ES-I3 (cell line): ENCODE results near the gene APBA2.

Experiments used
- H3K36me3 ChIP-seq: 2 replicates; pipeline ENCODE4 v1.6.1; 2013; ENCODE audit warnings: mild to moderate bottlenecking, low read length, control low read depth, moderate library complexity; ENCODE audit not compliant: insufficient read depth
- H3K4me1 ChIP-seq: 2 replicates; pipeline ENCODE4 v1.6.1; 2013; ENCODE audit warnings: mild to moderate bottlenecking, control low read depth, low read length; ENCODE audit not compliant: insufficient read depth
- H3K9ac ChIP-seq: 2 replicates; pipeline ENCODE4 v1.6.1; 2013; ENCODE audit warnings: low read depth, mild to moderate bottlenecking, low read length, moderate library complexity
- H3K9me3 ChIP-seq: 2 replicates; pipeline ENCODE4 v1.6.1; 2013; ENCODE audit warnings: mild to moderate bottlenecking, low read length, moderate library complexity; ENCODE audit not compliant: control insufficient read depth, insufficient read depth

APBA2 gene

DNA sequence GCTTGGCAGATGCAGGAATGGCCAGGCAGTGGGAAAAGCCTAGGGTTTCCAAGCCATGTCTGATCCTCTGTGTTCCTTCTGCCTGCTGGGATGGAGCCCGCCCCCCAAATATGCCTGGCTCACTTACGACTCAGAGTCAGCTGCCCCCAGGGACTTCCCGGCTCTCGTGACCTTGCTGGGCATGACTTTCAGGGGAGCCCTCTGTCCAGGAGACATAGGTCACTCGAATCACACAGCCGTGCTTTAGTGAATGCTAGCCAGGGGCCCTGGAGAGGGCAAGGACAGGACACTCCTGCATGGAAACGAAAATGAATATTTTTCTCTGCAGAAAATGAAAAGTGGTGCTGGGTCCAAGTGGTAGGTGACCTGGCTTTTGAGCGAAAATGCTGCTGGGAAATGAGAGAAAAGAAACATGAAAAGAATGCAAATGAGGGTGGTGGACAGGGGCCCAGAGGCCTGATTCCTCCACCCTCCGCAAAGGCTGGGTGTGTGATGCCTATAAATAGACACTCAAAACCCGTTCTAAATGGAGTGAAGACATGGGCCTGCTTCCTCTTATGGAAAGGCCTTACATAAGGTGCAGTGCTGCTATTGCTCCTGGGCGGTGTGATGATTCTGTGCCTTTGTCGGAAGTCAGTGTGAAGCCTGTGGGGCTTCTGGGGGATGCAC lies 107.4 kb downstream of the APBA2 start:
- no peaks in the 10 kb centered on the region for H3K9me3 ChIP-seq
- H3K36me3 ChIP-seq, result no peaks in the 10 kb centered on the region

DNA sequence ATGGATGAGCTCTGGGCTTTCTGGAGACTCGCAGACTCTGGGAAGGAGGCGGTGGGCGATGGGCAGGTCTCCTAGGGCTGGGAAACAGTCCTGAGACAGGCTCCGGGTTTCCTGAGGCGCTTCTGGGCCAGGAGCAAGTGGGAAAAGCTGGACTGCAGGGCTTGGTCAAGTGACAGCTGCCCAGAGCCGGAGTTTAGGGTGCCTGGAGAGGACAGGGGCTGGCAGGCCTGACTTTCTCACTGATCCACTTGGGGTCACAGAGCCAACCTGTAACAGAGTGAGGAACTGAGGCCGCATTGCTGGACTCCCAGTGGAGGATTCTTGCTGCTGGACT lies 107.9 kb downstream of the APBA2 start:
- Histone ChIP-seq H3K9me3 (no peaks in the 10 kb centered on the region), H3K9ac (no peak overlapping the region), H3K36me3 (no peaks in the 10 kb centered on the region), H3K4me1 (peaks cover 24% of the 10 kb centered on the region)

More for the DNA sequence above, 107.4 kb downstream of the APBA2 start:
- Histone ChIP-seq H3K9ac (no peak overlapping the region), H3K4me1 (peaks cover 24% of the 10 kb centered on the region)

DNA sequence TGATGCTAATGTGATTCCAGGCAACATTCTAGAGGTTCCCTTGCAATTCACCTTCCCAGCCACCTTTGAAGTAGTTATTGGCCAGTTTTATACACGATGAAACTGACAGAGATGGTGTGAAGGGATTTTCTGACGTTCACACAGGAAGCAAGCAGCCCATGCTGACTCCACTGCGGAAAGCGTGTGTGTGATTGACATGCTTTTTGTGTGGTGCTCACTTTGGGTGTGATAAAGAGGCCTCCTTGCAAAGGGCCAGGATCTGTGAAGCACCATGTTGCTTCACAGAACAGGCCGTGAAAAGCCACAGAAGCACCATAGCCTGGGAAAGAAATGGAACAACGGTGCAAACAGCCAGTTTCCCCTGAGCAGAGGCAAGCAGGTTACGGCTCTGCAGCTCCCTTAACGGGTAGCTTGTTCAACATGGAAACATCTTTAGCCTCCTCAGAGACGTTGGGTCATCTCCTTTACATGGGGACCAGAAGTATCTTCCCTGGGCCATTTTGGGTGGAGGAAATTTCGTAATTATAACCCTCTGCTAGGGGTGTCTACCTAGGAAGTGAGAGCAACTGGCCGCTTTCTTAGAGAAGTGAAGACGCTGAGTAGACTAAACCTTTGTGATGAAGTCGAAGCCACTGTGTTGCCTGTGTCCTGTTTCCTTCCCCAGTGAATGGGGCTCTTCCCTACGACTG lies 108.5 kb downstream of the APBA2 start:
- Histone ChIP-seq H3K9me3 (no peaks in the 10 kb centered on the region), H3K36me3 (no peaks in the 10 kb centered on the region), H3K9ac (no peak overlapping the region), H3K4me1 (peaks cover 24% of the 10 kb centered on the region)

DNA sequence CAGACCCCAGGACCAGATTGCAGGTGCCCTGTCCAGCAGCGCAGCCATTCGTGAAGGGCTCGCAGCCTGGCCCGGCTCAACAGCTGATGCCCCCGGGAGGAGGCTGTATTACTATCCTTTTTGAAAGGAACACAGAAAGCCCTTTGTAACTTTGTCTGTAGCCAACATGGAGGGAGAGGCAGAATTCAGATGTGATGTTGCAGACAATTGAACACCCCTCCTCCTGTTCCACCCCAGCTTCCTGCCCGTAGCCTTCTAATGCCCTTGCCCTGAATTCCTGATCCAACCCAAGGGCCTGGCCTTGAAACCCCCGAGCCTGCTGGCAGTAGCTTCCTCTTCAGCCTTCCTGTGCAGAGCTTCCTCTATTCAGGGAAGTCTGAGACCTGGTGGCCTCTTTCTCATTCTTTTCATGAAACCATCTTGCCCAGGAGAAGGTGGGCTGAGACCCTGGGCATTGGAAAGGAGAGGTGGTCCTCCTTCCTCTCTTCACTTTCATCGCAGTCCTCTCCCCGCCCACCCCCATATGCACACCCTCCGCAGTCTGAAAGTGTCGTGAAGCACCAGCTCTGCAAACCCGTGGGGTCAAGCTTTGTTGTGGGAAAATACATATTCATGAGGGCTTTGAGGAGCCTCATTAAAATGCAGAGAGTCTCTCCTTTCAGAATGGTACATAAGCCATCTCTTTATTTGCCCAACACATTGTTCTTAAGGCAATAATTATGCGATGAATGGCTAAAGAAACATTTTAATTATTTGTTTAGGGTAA lies 109.2 kb downstream of the APBA2 start:
- peaks cover 24% of the 10 kb centered on the region for H3K4me1 ChIP-seq
- H3K9me3 ChIP-seq, result no peaks in the 10 kb centered on the region

DNA sequence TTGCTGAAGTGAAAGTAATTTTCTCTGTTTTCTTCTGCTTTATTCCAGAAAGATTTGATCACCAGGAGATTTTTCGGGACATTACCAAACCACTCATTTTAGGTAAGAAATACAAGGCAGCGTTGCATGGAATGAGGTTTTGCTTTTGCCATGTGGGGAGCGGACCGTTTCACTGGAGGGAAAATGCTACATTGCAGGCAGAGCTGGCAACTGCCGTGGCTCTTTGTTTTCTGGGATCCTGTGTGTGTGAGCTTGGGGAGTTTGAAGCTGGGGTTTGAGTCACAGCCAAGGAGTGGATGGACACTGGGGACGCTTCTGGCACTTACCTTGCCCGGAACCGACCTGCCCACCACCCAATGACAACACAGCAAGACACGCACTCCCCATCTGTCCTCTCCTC lies 109.9 kb downstream of the APBA2 start:
- Histone ChIP-seq H3K9me3 (no peaks in the 10 kb centered on the region), H3K9ac (no peak overlapping the region), H3K4me1 (peaks cover 24% of the 10 kb centered on the region), H3K36me3 (no peaks in the 10 kb centered on the region)

More for the DNA sequence above, 109.2 kb downstream of the APBA2 start:
- Histone ChIP-seq H3K9ac (no peak overlapping the region), H3K36me3 (no peaks in the 10 kb centered on the region)

DNA sequence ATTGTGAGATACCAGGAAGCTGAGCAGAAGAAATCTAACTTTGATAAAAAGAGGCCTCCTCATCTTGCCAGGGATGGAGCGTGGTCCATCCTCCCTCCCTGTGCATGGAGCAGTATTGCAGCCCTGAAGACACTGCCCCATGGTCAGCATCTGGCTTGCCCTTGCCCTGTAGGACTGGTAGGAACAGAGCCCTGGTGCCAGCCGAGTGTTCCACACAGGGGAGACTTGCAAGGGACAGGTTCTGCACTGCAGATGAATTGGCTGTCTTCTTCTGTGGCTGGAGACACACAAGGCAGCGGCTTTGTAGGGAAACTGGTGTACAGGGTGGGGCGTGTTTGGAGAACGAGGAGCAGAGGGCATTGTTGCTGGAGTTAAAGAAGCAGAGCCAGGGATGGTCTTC lies 110.5 kb downstream of the APBA2 start:
- H3K9me3 ChIP-seq, result no peaks in the 10 kb centered on the region
- no peak overlapping the region for H3K9ac ChIP-seq
- H3K36me3 ChIP-seq, result no peaks in the 10 kb centered on the region
- peaks cover 24% of the 10 kb centered on the region for H3K4me1 ChIP-seq

DNA sequence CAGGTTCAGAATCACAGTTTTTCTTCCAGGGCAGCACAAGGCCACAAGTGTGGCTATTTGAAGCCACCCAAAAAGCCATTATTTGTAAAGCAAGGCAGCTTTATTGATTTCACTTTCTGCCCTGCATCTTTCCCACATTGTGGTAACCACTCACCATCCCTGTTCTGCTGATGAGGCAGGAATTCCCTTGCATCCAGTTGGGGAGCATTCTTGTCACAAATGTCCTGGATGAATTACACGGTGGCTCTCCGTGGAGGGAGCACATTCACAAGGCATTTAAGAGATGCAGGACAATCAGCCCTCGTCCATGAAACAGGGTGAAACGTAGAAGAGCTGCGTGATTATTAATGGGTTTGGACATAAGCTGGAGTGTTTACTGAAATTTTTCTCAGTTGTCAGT lies 111.2 kb downstream of the APBA2 start:
- no peaks in the 10 kb centered on the region for H3K36me3 ChIP-seq
- no peak overlapping the region for H3K9ac ChIP-seq
- no peaks in the 10 kb centered on the region for H3K9me3 ChIP-seq
- H3K4me1 ChIP-seq, result peaks cover 24% of the 10 kb centered on the region

DNA sequence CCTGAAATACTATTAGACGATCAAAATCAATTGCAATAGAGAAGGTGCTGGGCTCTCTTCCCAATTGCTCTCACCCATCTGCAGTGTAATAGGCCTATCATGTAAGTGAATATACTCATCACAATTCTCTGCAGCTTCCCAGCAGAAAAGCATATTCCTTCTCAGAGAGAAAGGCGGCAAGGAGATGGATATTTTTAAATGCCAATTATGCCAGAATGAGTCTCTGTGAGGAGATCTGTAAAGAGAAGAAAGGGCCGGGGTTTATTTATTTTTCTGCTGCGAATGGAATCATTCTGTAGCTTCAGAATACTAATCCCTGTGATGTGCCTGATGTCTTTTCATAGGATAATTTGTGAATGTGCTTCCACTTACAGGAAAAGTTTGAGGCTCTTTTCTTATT lies 112.0 kb downstream of the APBA2 start:
- H3K36me3 ChIP-seq, result no peaks in the 10 kb centered on the region
- H3K4me1 ChIP-seq, result peaks cover 23% of the 10 kb centered on the region
- H3K9ac ChIP-seq, result no peak overlapping the region
- no peaks in the 10 kb centered on the region for H3K9me3 ChIP-seq

DNA sequence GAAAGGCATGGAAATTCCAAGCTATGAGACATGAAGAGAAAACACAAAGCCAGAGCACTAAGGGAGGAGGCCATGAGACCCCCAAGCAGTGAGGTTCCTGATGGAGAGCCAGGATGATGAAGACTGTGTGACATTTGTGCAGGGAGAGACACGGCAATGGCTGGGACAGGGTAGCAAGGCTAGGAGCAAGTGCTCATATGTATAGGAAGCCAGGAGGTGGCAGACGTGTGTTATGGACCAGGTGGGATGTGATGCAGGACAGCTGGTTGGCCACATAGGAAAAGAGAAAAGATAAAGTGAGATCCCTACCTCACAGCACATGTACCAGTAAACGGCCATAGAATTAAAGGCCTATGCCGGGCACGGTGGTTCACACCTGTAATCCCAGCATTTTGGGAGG lies 112.7 kb downstream of the APBA2 start:
- Histone ChIP-seq H3K4me1 (peaks cover 16% of the 10 kb centered on the region), H3K9ac (no peak overlapping the region), H3K36me3 (no peaks in the 10 kb centered on the region), H3K9me3 (no peaks in the 10 kb centered on the region)

DNA sequence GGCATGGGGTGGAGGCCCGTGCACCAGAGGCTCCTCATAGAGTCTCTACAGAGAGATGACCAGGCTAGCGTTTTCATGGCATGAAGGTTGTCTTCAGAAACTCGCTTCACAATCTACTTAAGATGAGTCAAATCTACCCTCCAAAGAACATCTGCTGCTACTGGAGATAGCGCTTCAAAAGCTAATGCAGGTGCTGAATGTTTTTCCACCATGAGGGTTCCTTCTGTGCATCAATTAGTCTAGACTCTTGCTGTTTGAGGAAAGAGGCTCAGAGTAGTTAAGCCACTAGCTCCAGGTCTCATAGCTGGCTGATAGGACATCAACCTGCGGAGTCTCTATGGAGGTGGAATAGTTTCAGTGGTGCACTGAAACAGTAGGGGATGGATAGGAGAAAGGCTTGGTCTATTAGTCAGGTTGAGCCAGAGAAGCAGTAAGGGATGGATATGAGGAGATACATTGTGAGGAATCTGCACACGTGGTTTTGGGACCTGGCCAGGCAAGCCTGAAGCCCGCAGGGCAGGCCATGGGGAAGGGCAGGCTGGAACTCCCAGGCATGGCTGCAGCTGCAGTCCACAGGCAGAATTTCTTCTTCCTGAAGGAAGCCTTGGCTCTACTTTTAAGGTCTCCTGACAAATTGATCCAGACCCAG lies 117.5 kb downstream of the APBA2 start:
- H3K9ac ChIP-seq, result no peak overlapping the region
- no peaks in the 10 kb centered on the region for H3K9me3 ChIP-seq
- no peaks in the 10 kb centered on the region for H3K4me1 ChIP-seq
- no peaks in the 10 kb centered on the region for H3K36me3 ChIP-seq

DNA sequence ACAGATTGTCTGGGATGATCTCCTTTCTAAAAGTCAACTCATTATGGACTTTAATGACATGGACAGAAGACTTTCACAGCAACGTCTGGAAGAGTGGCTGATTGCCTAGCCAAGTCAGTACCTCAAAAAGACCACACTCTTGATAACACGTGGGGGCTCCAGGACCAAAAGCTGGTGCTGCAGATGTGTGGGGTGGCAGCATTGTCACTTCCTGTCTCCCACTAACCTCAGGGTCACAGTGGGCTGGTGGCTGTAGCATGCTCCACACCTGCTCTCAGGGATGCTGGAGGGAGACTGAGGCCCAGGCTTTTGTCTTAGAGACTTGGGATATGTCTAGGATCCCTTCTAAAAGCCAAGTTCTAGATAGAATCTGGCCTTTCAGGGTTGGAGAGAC lies 118.1 kb downstream of the APBA2 start:
- H3K36me3 ChIP-seq, result no peaks in the 10 kb centered on the region
- no peaks in the 10 kb centered on the region for H3K9me3 ChIP-seq
- no peaks in the 10 kb centered on the region for H3K4me1 ChIP-seq
- H3K9ac ChIP-seq, result no peak overlapping the region

DNA sequence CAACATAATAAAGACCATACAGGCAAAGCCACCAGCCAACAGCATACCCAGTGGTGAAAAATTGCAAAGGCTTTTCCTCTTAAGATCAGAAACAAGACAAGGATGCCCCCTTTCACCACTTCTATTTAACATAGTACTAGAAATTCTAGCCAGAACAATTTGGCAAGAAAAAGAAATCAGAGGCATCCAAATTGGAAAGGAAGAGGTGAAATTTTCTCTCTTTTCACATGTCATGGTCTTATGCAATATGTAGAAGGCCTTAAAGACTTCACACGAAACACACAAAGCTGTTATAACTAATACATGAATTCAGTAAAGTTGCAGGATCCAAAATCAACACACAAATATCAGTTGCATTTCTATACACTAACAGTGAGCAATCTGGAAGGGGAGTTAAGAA lies 120.2 kb downstream of the APBA2 start:
- no peaks in the 10 kb centered on the region for H3K4me1 ChIP-seq
- no peaks in the 10 kb centered on the region for H3K36me3 ChIP-seq
- H3K9me3 ChIP-seq, result no peaks in the 10 kb centered on the region
- no peak overlapping the region for H3K9ac ChIP-seq

DNA sequence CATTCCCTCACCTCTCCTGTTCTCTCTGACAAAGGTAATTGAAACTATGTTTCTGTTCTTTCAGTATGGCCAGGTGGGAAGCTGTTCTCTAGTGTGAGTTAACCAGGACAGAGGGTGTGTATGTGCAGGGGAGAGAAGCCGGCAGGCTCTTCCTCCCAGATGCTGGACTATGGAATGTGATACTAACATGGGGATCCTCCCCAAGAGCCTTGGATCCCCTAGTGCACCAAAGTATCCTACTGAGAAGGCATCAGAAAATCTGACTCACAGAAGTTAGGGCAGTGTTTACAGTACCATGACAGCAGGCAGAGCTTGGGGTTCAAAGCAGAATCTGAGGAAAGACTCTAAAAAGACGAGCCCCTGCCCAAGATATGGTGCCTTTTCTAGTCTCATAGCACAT lies 123.1 kb downstream of the APBA2 start:
- Histone ChIP-seq H3K4me1 (no peaks in the 10 kb centered on the region), H3K9ac (no peak overlapping the region), H3K9me3 (no peaks in the 10 kb centered on the region), H3K36me3 (no peaks in the 10 kb centered on the region)

DNA sequence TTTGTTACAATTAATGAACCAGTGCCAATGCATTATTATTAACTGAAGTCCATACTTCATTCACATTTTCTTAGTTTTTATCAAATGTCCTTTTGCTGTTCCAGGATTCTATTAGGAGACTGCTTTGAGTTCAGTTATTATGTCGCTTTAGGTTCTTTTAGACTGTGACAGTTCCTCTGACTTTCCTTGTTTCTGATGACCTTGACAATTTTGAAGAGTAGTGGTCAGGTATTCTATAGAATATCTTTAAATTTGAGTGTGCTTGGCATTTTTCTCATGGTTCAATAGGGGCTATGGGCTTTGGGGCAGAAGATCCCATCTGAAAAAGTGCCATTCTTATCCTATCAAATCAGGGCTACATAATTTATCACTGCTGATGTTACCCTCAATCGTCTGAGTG lies 126.3 kb downstream of the APBA2 start:
- no peaks in the 10 kb centered on the region for H3K4me1 ChIP-seq
- no peaks in the 10 kb centered on the region for H3K9me3 ChIP-seq
- no peaks in the 10 kb centered on the region for H3K36me3 ChIP-seq
- no peak overlapping the region for H3K9ac ChIP-seq
